ENCODE results near the gene RTN4RL2.

RTN4RL2 gene

GRCh38 chr11:57515332-57516060, 55.2 kb downstream of the RTN4RL2 start, which contains the start of gene SLC43A1:
TSS of gene SLC43A1 (minus strand) at chr11:57515702. CDS start at chr11:57514111, 1,591 bp downstream.
- H3K4me3 ChIP-seq, result peak within 1 kb of the TSS; percentile 79 to 97 (median 88)
- peak within 1 kb of the TSS; percentile 12 to 88 (median 78); a peak in 21 of 22 replicates for H3K27ac ChIP-seq
- peak within 1 kb of the TSS; percentile 75 to 90 (median 85) for H3K9ac ChIP-seq
- H4K20me1 ChIP-seq, result peaks cover 0 to 27% (median 10%) of the 10 kb centered on the region in 11 experiments; a peak in 13 of 22 replicates
- peak within 1 kb of the TSS; percentile 93 to 100 (median 97) for H3K4me2 ChIP-seq
- peaks cover 18 to 45% (median 35%) of the 10 kb centered on the region in 10 experiments for H3K4me1 ChIP-seq
- no peaks in the 10 kb centered on the region for H3K9me3 ChIP-seq (replicated peaks in 1 of 11)
- H3K27me3 ChIP-seq, result no peaks in the 10 kb centered on the region
- H3K36me3 ChIP-seq, result peaks cover 0 to 27% (median 9%) of the 10 kb centered on the region in 11 experiments; a peak in 10 of 22 replicates
- TF ChIP-seq Cebpa-rat (IDR thresholded peaks at IDR 0.05), result no peak

- Histone ChIP-seq H3K4me3 (peak overlapping the region; percentile 79 to 97 (median 88)), H4K20me1 (peaks cover 0 to 26% (median 10%) of the 10 kb centered on the region in 11 experiments; a peak in 13 of 22 replicates), H3K4me2 (peak overlapping the region; percentile 93 to 100 (median 97)), H3K27ac (peak overlapping the region; percentile 12 to 88 (median 78); a peak in 20 of 22 replicates), H3K4me1 (peaks cover 18 to 44% (median 35%) of the 10 kb centered on the region in 10 experiments), H3K9ac (peak overlapping the region; percentile 75 to 90 (median 85)), H3K27me3 (no peaks in the 10 kb centered on the region), H3K9me3 (replicated peaks in 1 of 11) (no peaks in the 10 kb centered on the region), H3K36me3 (peaks cover 0 to 21% (median 4%) of the 10 kb centered on the region in 11 experiments; a peak in 10 of 22 replicates)
- TF ChIP-seq Cebpa-rat (IDR thresholded peaks at IDR 0.05), result no peak
Observed at GRCh38 chr11:57516061-57516443, 55.7 kb downstream of the RTN4RL2 start.

GRCh38 chr11:57521116-57521515, 60.8 kb downstream of the RTN4RL2 start:
- TF ChIP-seq Cebpa-rat (IDR thresholded peaks at IDR 0.05), result no peak
- Histone ChIP-seq H3K27ac (no peak overlapping the region), H3K9me3 (replicated peaks in 1 of 11) (peaks cover 0 to 6% (median 0%) of the 10 kb centered on the region in 11 experiments; a peak in 1 of 22 replicates)

GRCh38 chr11:57523419-57523818, 63.1 kb downstream of the RTN4RL2 start:
- H3K4me2 ChIP-seq, result no peak overlapping the region
- no peak overlapping the region for H3K9ac ChIP-seq
- no peak overlapping the region for H3K27ac ChIP-seq
- H3K4me1 ChIP-seq, result peaks cover 0 to 8% (median 0%) of the 10 kb centered on the region in 10 experiments; a peak in 6 of 20 replicates
- no peak overlapping the region for H3K4me3 ChIP-seq
- peaks cover 0 to 35% (median 18%) of the 10 kb centered on the region in 11 experiments; a peak in 20 of 22 replicates for H3K36me3 ChIP-seq
- H4K20me1 ChIP-seq, result peaks cover 0 to 19% (median 10%) of the 10 kb centered on the region in 11 experiments; a peak in 11 of 22 replicates
- peaks cover 0 to 6% (median 0%) of the 10 kb centered on the region in 11 experiments; a peak in 1 of 22 replicates for H3K9me3 ChIP-seq (replicated peaks in 1 of 11)
- no peaks in the 10 kb centered on the region for H3K27me3 ChIP-seq
- no peak for TF ChIP-seq Cebpa-rat (IDR thresholded peaks at IDR 0.05)

More at GRCh38 chr11:57521116-57521515, 60.8 kb downstream of the RTN4RL2 start:
- Histone ChIP-seq H3K4me1 (peaks cover 2 to 10% (median 7%) of the 10 kb centered on the region in 10 experiments; a peak in 19 of 20 replicates), H3K27me3 (no peaks in the 10 kb centered on the region), H3K9ac (no peak overlapping the region), H3K36me3 (peaks cover 0 to 17% (median 10%) of the 10 kb centered on the region in 11 experiments; a peak in 12 of 22 replicates), H4K20me1 (peaks cover 0 to 2% (median 0%) of the 10 kb centered on the region in 11 experiments; a peak in 2 of 22 replicates), H3K4me2 (no peak overlapping the region), H3K4me3 (no peak overlapping the region)

Data from BLaER1 treated with 17β-estradiol and CSF1 and Interleukin-3, amounts not matched to agents 10 nM and 100 nM (cell line).